ENCODE data around the gene CACNA1B.

Gene CACNA1B

DNA sequence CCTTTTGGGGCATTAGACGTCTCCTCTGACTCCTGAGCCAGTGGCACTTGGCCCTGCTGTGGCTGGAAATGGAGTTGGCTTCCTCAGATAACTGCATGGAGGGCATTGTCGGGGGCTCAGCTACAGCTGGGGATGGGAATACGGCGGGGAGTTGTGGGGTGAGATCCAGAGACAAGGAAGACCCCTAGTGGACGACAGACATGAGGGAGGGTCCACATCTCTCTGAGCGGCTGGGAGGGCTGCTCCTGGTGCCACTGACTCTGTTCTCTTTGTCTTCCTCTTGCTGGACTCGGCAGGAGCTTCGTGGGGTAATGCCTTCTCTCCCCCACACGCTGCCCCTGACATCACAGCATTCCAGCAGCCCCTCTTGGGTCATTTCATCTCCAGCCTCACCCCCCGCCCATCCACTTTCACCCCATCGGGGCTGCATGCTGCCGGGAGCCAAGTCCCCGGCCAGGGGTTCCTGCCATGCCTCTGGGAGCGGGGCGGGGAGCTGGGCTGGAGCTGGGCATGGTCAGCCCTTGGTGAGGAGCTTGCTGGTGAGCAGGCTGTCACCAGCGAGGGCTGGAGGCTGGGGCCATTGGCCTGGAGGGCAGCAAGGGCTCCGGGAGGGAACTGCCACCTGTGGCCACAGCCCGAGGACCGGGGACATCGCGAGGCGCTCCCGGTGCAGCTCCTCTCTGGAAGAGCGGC lies 172.3 kb downstream of the CACNA1B start:
- no peaks in the 10 kb centered on the region for H3K9me3 ChIP-seq (replicated peaks; ENCODE audit: insufficient read depth, low read length)
- H4K20me1 ChIP-seq (ENCODE audit: insufficient read depth, low read length): no peaks in the 10 kb centered on the region
- H3K36me3 ChIP-seq (replicated peaks; ENCODE audit: insufficient read depth, low read length): no peaks in the 10 kb centered on the region
- no peak overlapping the region for H3K9ac ChIP-seq (ENCODE audit: low read length)
- no peak overlapping the region for H3K27ac ChIP-seq (ENCODE audit: low read length)
- no peak for DNase-seq
- H3K4me3 ChIP-seq (ENCODE audit: low read length): no peak overlapping the region
- H3K27me3 ChIP-seq (replicated peaks; ENCODE audit: insufficient read depth, low read length): peaks cover 94% of the 10 kb centered on the region
- no peaks in the 10 kb centered on the region for H3F3A ChIP-seq (ENCODE audit: insufficient read depth, low read length)
- no peak overlapping the region for H2AFZ ChIP-seq (ENCODE audit: low read length)
- H3K4me1 ChIP-seq (ENCODE audit: low read length): no peaks in the 10 kb centered on the region
- no peaks in the 10 kb centered on the region for H3K79me2 ChIP-seq (ENCODE audit: low read length)
- no peak overlapping the region for H3K4me2 ChIP-seq (ENCODE audit: low read depth, low read length)
- no peaks in the 10 kb centered on the region for H3K9me2 ChIP-seq (replicated peaks; ENCODE audit: insufficient read depth, low read length)
- TF ChIP-seq EZH2 (optimal IDR thresholded peaks at IDR 0.05; ENCODE audit: low read depth, low read length) (no peak), EZH2phosphoT487 (IDR thresholded peaks at IDR 0.05; ENCODE audit: low read length) (no peak), CTCF (IDR thresholded peaks at IDR 0.05; ENCODE audit: low read length) (no peak)

DNA sequence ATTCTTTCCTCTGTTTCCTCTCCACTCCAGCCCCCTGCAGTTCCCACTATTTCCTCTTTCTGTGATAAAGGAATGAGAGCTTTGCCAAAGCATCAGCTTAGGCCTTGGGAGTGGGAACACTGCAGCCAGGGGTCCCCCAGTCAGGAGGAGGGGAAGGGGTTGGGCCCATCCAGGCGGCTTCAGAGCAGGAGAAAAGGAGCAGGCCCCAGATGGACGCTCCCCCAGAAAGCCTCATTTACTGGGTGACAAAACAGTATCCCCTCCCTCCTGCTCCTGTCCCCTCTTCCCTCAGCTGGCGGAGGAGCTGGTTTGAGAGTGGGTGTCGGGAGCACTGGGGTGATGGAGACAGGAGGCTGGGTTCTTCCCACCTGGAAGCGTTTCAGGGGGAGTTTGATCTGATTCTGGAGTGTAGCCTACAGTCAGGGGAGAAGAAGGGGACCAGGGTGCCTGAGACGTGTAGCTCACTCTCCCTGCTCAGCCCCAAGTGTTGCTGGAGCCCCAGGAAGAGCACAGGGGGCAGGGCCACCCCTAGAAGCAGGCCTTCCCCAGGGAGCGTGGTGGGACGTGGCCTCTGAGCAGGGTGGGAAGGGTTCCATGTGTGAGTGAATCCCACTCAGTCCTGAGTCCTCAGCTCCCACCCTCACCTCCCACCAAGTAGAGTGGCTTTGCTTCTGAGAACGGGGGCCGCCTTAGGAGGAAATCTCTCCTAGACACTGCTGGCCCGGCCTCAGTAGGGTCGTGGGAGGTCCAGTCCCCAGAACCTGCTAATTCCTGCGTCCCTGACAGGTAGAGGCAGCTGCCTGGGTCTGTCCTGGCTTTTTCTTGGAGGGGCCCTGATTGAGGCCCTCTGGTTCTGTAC lies 173.1 kb downstream of the CACNA1B start:
- TF ChIP-seq CTCF (IDR thresholded peaks at IDR 0.05; ENCODE audit: low read length) (no peak), EZH2 (optimal IDR thresholded peaks at IDR 0.05; ENCODE audit: low read depth, low read length) (no peak), EZH2phosphoT487 (IDR thresholded peaks at IDR 0.05; ENCODE audit: low read length) (no peak)
- no peak overlapping the region for H3K4me2 ChIP-seq (ENCODE audit: low read depth, low read length)
- no peak overlapping the region for H3K9ac ChIP-seq (ENCODE audit: low read length)
- no peak for DNase-seq
- peaks cover 93% of the 10 kb centered on the region for H3K27me3 ChIP-seq (replicated peaks; ENCODE audit: insufficient read depth, low read length)
- H3K36me3 ChIP-seq (replicated peaks; ENCODE audit: insufficient read depth, low read length): no peaks in the 10 kb centered on the region
- no peaks in the 10 kb centered on the region for H3F3A ChIP-seq (ENCODE audit: insufficient read depth, low read length)
- H3K4me3 ChIP-seq (ENCODE audit: low read length): no peak overlapping the region
- no peaks in the 10 kb centered on the region for H3K9me2 ChIP-seq (replicated peaks; ENCODE audit: insufficient read depth, low read length)
- H3K79me2 ChIP-seq (ENCODE audit: low read length): no peaks in the 10 kb centered on the region
- no peaks in the 10 kb centered on the region for H3K9me3 ChIP-seq (replicated peaks; ENCODE audit: insufficient read depth, low read length)
- no peak overlapping the region for H3K27ac ChIP-seq (ENCODE audit: low read length)
- H4K20me1 ChIP-seq (ENCODE audit: insufficient read depth, low read length): no peaks in the 10 kb centered on the region
- no peak overlapping the region for H2AFZ ChIP-seq (ENCODE audit: low read length)
- H3K4me1 ChIP-seq (ENCODE audit: low read length): no peaks in the 10 kb centered on the region

DNA sequence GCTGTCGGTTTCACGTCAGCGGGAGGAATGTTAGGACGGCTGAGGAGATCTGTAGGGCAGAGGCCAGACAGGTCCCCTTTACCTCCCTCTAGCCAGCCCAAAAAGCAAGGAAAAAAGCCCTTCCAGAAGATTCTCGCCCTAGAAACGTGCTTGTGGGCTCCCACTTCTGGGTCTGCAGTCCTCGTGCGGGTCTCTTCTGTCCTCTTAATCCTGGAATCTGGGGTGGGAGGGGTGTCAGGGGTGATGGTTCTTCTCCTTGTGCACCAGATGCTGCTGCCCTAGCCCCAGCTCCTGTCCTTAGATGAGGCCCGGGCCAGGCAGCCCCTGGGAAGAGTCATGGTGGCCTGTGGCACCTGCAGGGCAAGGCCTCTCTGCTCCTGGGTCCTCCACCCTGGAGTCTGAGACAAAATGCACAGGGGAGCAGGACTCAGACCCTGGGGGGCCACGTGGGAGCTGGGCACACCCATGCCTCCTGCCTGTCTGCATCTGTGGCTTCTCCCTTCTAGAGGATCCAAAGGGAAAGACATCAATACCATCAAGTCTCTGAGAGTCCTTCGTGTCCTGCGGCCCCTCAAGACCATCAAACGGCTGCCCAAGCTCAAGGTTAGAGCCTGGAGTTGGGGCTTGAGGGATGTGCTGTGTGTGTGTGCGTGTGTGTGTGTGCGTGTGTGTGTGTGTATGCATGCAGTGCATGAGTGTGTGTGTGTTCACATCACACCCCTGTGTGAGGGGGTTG lies 174.2 kb downstream of the CACNA1B start:
- Histone ChIP-seq H3K9me2 (replicated peaks; ENCODE audit: insufficient read depth, low read length) (no peaks in the 10 kb centered on the region), H3K79me2 (ENCODE audit: low read length) (no peaks in the 10 kb centered on the region), H3K27me3 (replicated peaks; ENCODE audit: insufficient read depth, low read length) (peaks cover 93% of the 10 kb centered on the region), H4K20me1 (ENCODE audit: insufficient read depth, low read length) (no peaks in the 10 kb centered on the region), H3K9me3 (replicated peaks; ENCODE audit: insufficient read depth, low read length) (no peaks in the 10 kb centered on the region), H3K4me1 (ENCODE audit: low read length) (no peaks in the 10 kb centered on the region), H3K4me2 (ENCODE audit: low read depth, low read length) (no peak overlapping the region), H3F3A (ENCODE audit: insufficient read depth, low read length) (no peaks in the 10 kb centered on the region), H3K4me3 (ENCODE audit: low read length) (no peak overlapping the region), H3K9ac (ENCODE audit: low read length) (no peak overlapping the region), H3K36me3 (replicated peaks; ENCODE audit: insufficient read depth, low read length) (no peaks in the 10 kb centered on the region), H3K27ac (ENCODE audit: low read length) (no peak overlapping the region), H2AFZ (ENCODE audit: low read length) (no peak overlapping the region)
- TF ChIP-seq EZH2 (optimal IDR thresholded peaks at IDR 0.05; ENCODE audit: low read depth, low read length): no peak
- TF ChIP-seq CTCF (IDR thresholded peaks at IDR 0.05; ENCODE audit: low read length): no peak
- no peak for TF ChIP-seq EZH2phosphoT487 (IDR thresholded peaks at IDR 0.05; ENCODE audit: low read length)
- DNase-seq: no peak
